KG1 (cell line): ENCODE measurements around the gene SIGLEC12.
"Not testable (repeated sequence)": the region's sequence is repeated elsewhere in the genome, so short reads cannot be mapped to it uniquely, and the experiment has no call there.

Experiments
- DNase-seq: peaks from one replicate; lab custom pipeline; 2025; lab: John Stamatoyannopoulos, UW

The SIGLEC12 gene

DNA sequence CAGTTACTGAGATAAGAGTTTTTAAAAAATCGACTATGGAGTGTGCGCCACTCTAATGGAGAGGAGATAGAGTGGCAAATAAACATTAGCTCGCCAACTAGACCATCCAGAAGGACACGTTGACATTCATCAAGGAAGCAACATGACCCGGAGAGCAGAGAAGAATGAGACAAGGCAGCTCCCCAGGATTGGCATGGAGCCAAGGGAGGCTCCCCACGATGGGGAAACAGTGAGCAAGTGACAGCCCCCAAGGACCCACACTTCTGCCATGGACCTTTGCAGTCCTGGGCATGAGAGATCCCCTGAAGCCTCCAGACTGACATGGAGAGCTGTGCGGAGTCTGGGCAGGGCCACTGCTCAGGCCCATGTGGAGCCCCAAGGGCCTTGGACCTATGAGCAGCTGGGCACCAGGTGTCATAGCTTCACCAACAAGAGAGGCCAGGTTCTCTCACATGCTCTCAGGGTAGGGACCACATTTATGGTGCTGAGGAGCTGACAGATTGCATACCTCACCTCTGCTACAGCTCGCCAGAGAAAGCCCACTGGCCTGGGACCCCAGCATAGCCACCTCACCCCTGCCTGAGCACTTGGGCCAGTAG lies 23.2 kb upstream of the SIGLEC12 start:
- DNase-seq, result no peak

DNA sequence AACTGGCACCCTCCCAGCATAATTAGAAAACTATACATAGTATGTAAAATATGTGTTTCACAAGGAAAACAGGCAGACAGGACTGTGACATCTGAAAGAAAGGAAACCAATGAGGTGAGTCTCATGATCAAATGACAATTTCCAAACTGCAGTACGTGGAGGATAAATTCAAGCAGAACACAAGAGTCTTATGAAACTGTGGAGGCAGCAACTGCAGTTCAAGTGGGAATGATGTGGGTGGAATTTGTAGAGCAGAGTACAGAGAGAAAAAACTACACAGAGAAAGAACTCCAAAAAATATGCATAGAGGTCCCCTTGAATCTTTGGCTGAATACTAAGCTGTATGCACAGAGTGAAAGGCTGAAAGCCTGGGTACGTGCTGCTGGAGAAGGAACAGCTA lies 20.2 kb upstream of the SIGLEC12 start:
- no peak for DNase-seq

DNA sequence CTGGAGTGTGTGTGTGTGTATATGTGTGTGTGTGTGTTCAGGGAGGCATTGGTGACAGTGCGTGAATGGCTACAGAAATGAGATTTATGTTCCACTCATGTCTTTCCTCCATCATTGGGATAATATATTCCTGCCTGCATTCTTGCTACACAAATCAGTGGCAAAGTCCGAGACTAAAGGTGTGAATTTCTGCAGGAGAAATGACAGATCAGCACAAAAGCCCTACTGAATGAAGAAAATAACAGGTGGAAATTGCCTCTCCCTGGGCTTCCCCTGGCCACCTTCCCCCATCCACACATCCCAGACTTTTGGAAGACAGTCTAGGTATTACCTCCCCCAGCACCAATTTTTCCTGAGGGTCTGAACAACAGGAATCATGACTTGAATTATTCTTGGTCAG lies 19.8 kb upstream of the SIGLEC12 start:
- no peak for DNase-seq

DNA sequence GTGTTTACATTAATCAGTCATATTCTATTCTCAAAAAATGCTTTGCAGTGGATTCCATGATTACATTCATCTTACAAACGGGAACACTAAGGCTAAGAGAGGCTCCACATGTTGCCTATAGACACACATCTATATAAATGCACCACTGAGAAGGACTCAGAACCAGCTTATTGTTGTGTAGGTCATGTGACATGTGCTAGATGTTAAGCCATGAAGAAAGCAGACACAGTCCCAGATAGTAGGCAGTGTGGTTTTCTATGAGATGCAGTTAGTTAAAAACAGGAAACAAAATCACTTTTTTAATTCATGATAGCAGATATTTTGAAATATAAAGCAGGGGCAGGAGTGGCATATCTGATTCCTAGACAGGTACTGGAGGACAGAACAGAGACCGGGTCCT lies 19.1 kb upstream of the SIGLEC12 start:
- DNase-seq, result no peak

DNA sequence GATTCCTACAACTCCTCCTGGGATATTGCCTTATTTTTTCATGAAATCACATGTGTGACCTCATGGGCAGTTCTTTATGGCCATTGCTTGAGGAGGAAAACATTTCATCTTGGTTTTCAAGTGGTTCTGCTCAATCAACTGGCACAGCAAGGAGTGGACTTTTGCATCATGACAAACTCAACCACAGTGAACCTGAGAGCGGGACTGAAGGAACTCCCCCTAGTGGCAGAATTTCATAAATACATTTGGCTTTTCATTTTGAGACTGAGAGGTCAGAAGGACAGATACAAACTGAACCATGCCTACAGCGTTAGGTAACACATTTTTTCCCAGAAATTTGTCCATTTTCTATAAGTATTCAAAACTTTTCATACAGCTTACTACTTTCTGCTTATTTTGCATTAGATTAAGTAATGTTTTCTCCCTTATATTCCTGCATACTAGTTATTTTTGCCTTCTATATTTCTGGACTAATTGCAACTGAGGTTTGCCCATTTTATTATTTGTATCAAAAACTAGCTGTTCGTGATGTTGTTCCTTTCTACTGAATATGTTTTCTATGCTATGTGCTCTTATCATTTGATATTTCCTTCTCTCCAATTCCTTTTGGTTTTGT lies 13.4 kb upstream of the SIGLEC12 start:
- peak; percentile 83 for DNase-seq

DNA sequence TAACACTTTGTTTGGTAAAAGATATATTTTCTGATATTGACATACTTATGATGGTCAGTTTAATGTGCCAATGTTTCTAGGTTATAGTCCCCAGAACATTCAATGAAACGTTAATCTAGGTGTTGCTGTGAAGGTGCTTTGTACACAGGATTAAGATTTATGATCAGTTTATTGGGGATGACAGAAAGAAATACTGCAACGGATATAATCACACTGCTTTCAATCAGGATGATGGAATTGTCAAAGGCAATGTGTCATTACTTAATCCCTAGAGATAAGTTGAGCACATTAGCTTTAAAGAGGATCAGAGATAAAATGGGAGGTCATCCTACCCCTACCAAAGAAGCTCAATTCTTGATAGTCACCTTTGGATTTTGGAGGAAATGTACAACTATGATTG lies 12.4 kb upstream of the SIGLEC12 start:
- DNase-seq, result no peak

DNA sequence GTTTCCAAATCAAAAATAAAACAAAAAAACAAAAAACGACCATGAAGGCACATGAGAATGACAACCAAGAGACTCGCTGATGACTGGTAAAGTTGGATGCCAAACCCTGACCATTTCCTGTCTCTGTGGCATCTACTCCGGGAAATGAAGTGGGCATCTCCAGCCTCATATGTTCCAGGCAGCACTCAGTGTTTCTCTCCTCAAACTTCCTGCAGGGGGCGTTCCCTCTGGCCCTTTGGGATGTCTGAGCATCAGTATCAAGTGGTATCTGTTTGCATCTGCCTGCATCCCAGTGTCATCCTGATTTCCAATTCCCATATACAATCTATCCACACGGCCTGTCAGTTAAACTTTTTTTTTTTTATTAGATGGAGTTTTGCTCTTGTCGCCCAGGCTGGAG lies 9.8 kb upstream of the SIGLEC12 start:
- DNase-seq, result no peak

DNA sequence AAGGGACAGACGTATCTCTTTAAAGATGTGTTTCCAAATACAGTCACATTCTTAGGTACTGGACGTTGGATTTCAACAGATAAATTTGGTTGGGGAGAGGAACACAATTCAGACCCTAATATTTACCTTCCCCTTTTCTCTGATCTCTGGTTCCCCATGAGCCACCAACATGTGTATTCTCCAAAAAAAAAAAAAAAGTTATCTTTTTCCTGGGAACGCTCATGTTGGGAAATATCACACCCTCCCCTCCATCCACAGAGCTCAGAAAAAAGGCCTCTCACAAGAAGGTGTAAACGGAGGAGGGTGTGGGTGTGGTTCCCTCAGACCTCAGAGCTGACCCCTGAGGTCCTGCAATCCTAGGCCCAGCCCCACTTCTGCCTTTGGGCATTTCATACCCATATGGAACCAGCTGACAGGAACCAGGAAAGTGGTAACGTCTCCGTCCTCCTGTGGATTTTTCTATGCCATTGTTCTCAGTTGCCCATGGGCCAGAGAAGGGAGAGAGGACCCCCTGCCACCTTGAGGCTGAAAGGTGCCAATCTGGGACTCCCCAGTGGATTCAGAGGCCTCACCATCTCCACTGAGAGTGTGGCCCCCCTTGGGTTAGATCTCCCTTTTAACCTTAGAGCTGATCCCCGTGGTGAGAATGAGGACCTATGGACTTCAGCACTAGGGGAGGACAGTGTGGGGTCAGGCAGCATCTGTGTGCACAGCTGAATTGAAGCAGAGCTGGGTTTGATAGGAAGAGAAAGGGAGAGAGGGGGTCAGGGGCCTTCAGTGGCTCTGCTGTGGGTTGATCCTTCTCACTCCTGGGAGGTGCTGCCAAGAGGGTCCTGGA lies 8.4 kb upstream of the SIGLEC12 start:
- DNase-seq, result no peak

DNA sequence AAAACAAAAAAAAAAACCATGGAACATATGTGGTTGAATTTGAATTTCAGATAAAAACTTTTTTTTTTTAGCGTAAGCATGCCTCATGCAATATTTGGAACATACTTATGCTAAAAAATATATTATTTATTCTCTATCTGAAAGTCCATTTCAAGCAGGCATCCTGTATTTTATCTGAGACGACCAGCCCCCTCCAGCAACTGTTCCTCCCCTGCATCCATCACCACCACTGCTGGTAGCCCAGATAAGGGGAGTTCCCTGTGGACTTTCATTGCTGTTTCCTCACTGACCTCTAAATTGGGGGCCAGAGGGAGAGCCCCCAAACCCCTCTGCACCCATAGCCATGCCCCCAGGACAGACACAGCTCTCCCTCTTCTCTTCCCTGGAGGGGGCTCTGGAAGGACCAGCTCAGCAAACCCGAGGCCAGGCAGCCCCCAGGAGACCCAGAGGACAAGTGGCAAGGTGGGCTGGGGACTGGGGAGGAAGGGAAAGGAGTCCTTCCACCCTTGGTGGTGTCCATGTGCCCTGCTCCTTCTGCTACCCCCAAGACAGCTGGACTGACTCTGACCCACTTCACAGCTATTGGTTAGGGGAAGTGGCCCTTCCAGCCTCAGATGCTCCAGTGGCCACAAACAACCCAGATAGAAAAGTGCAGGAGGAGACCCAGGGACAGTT lies 6.6 kb upstream of the SIGLEC12 start:
- no peak for DNase-seq

DNA sequence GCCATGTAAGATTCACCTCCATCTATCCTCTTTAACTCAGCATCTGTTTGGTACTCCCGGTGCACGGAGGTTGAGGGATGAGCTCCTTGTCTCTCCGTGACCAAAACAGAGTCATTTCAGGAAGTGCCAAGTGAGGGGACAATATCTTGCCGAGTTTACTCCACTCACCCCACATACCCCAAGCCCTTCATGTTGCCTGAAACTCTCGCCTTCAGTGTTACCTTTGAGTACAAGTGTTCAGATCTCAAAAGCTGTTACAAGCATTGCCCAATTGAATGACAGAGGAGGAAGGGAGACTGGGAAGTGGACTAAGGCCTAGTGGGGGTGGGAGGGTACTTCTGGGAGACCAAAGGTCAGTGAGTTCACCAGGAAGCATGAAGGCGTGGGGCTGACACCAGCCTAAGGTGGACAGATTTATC lies 6.0 kb upstream of the SIGLEC12 start:
- no peak for DNase-seq

DNA sequence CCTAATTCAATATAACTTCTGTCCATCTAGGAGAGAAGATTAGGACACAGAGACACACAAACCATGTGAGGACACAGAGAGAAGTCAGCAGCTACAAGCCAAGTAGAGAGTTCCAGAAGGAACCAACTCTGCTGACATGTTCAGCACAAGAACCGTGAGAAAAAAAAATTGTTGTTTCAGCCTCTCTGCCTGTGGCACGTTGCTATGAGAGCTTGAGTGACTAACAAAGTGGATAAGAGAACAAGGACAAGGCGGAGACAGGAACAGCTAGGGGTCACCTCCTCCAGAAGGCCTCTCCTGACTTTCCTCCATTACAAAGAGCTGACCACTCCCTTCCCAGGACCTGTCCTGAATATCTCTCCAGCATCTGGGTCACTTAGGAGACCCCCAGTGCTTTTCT lies 5.6 kb upstream of the SIGLEC12 start:
- no peak for DNase-seq

DNA sequence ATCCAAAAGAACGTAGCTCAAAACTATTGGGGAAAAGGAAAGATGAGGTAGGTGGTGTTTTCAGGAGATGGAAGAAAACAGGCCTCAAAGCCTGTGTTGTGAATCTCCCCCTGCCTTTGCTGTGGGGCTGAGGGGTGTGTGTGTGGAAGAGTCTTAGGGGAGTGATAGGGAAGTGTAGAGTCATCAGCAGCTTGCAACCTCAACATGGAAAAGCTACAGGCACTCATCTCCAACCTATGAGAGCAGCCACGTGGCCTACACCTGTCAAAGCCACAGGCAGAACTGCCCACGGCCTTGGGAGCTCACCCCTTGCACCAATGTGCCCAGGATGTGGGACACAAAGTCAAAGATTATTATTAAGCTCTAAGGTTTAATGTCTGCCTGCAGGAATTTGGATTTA lies 4.3 kb upstream of the SIGLEC12 start:
- no peak for DNase-seq

DNA sequence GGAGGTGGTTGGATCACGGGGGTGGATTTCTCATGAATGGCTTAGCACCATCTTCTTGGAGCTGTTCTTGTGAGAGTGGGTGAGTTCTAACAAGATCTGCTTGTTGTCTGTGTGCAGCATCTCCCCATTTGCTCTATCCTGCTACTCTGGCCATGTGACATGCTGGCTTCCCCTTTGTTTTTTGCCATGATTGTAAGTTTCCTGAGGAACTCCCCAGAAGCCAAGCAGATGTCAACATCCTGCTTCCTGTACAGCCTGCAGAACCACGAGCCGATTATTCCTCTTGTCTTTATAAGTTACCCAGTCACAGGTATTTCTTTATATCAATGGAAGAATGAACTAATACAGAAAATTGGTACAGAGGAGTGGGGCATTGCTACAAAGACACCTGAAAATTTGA lies 2.3 kb upstream of the SIGLEC12 start:
- no peak for DNase-seq

DNA sequence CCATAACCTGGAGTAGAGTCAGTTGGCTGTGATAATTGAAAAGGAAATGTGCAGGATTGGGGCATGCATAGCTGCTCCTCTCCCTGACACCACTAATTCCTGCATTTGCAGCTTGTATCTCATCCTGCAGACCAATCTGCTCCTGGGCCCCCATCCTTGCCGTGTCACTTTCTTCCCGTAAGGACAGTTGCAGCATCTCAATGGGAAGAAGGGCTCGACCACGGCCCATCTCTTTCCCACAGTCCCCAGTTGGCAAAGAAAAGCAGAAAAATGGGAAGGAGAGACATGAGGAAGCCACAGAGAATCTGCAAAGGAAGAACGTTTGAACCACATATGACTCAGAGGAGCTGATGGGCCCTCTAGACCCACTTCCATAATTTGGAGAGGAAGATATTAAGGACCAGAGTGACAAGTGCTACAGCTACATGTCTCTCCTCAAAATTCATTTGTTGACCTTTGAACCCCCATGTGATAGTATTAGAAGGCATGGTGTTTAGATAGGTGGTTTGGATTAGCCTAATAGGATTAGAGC lies 1.8 kb upstream of the SIGLEC12 start:
- DNase-seq, result peak; percentile 50

DNA sequence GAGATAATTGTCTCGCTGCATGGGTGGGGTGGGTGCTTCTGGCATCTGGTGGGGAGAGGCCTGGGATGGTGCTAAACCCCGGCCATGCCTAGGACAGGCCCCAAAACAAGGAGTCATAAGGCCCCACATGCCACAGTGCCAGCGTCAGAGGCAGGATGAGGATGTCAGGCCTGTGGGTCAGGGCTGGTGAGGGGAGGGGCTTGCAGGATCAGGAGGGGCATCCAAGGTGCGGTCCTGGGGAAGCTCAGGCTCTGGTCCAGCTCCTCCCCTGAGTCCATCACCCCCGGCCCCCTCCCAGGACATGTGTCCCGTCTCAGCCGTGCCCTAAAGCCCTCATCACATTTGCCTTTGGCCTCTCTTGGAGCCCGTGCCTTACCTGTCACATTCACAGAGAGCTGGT lies 669 bp downstream of the SIGLEC12 start:
- not testable (repeated sequence) for DNase-seq

DNA sequence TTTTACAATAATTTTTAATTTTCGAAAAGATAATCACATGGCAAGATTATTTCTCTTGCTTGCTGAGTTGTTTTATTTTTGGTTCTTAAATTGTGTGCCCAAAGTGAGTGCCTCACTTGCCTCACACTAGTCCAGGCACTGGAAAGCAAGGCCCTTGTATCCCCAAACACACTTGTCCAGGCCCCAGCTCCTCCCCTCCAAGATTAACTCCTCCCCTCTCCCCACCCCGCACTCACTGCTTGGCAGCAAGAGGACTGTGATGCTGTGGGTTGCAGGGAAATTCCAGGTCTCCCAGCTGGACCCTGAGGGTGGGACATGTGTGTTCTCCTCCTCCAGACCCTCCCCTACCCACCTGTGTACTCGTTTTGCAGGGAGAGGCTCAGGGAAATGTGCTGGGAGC lies 3.9 kb downstream of the SIGLEC12 start:
- DNase-seq, result no peak

DNA sequence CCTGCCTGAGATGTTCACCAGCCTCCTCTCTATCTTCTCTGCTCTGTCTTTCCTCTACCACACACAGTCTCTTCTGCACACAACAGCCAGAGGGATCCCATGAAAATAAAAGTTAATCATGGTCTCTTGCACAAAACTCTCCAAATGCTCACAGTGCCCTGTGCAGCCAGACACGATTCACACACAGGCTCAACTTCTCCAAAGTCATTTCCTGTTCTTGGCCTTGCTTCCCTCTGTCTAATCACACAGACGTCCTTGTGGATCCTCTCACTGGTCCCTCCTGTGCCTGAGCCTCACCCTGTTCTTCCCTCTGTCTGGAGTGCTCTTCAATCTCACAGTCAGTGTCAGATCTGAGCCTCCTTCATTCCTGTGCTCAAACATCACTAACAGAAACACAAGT lies 7.8 kb downstream of the SIGLEC12 start:
- no peak for DNase-seq

DNA sequence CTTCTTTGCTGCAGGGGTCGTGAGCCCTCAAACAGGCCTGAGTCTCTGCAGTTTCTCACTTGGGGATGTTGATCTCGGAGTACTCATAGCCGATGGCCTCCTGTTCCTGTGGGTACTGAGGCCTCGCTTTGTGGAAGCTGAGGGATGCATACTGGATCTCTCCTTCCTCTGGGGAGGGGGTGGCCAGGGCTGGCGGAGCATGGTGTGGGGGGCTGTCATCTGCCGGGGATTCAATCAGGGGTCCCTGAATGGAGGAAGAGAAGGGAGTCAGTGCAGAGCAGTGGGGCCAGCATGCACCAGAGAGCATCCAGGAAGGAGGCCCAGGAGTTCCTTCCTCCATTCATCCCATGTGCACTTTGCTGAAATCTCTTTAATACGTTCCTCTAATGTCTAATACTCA lies 10.0 kb downstream of the SIGLEC12 start:
- DNase-seq, result no peak

DNA sequence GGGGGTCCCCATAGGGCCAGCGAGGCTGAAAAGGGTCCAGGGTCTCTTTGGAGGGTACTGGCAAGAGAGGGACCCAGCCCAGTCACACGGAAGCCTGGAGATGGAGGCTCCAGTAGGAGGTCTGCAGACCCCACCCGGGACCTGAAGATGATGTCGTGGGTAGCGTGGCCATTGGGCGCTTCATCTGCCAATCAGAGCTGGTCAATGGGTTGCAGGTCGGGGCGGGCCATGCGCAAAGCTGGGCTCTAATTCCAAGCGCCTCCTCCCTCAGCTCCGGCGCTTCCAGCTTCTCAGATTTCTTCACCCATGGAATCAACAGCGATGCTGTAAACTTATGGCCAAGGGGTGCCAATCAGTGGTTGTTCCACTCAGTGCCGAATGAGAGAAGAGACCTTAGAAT lies 10.9 kb downstream of the SIGLEC12 start:
- DNase-seq, result no peak

DNA sequence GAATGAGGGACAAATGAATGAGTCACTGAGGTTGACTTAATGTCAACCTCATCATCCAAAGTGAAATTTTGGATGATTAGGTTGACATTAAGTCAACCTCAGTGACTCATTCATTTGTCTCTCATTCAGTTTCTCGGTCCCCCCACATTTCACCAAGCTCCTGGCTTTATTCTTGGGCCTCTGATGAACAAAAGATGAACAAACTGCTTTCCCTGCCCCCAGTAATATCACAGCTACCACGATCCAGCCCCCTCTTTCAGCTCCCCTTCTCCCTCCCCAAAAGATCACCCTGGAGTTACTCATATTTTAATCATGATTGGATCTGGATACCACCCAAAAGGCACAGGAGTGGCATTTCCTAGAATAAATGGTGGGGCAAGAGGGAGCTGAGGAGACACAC lies 12.5 kb downstream of the SIGLEC12 start:
- DNase-seq, result no peak

DNA sequence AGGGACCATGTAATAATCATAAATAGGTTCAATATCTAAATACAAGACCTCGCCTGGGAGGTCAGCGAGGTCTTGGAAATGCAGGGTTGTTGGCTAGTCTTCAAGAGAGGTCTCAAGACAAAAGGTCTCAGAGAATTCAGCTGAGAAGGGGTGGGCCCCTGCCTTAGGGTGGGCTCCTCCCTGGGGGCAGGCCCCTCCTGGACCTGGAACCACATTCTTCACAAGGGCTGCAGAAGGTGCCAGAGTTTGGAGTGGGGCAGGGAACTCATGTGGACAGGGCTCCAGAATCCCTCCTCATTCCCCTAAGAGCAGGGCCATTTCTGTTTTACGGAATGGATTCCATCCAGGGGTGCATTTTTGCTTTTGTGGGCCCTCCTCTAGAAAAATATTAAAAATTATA lies 13.1 kb downstream of the SIGLEC12 start:
- no peak for DNase-seq

DNA sequence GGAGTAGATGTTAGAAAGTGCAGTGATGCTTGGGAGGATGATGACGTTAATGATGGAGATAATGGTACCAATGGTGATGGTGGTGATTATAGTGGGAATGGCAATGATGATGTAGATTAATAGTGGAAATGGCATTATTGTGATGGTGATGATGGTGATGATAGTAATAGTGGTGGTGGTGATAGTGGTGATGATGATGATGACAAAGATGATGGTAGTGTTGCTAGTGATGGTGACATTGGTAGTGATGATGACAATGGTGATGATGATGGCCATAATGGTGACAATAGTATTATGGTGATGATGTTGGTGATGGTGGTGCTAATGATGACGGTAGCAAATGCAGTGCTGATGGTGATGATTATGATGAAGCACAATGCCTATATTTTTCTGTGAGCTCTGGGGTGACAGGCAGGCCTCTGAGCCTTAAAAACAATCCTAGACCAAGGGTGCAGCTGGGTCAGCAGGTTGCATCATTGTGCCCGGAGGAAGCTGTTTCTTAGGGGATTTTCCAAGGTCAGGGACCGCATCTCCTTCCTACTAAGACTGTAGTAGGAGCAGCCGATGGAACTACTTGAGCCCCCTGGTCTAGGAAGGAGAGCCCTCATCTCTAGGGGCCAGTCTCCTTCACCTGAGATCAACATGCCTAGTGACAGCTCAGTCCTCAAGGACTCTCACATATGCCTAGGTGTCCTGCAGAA lies 15.5 kb downstream of the SIGLEC12 start:
- DNase-seq, result no peak
